GM18868 (cell line): Measurements from ENCODE around the gene DMRT1.
"Not testable (repeated sequence)": the region's sequence is repeated elsewhere in the genome, so short reads cannot be mapped to it uniquely, and the experiment has no call there.

Source experiments
- ATAC-seq: cut with Tn5 transposase; IDR thresholded peaks from one replicate; pipeline ENCODE4 v1.9.1; 2021; ENCODE audit warnings: mild to moderate bottlenecking, moderate library complexity; ENCODE audit not compliant: unreplicated experiment

Gene DMRT1

GRCh38 chr9:859251-859650, 17.8 kb downstream of the DMRT1 start:
- ATAC-seq, result peak; percentile 100

- ATAC-seq, result no peak
Measured at GRCh38 chr9:860706-861105, 19.2 kb downstream of the DMRT1 start.

- ATAC-seq, result not testable (repeated sequence)
Measured at GRCh38 chr9:861525-861924, 20.0 kb downstream of the DMRT1 start.

GRCh38 chr9:875119-875962, 33.8 kb downstream of the DMRT1 start:
- ATAC-seq, result peak; percentile 68

DNA sequence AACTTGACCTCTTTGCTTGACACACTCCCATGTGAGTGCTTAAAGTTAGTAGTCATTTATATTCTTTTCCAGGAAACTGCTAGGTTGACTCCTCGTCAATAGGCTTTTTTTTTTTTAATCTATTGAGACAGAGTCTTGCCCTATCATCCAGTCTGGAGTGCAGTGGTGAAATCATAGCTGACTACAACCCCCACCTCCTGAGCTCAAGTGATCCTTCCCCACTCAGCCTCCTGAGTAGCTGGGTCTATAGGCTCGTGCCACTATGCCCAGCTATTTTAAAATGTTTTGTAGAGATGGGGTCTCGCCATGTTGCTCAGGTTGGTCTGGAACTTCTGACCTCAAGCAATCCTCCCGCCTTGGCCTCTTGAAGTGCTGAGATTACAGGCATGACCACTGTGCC, 34.9 kb downstream of the DMRT1 start:
- no peak for ATAC-seq

- no peak for ATAC-seq
Measured at GRCh38 chr9:878239-878638, 36.7 kb downstream of the DMRT1 start.

GRCh38 chr9:880725-881124, 39.2 kb downstream of the DMRT1 start:
- ATAC-seq, result peak; percentile 81

GRCh38 chr9:882416-882924, 41.0 kb downstream of the DMRT1 start:
- no peak for ATAC-seq

DNA sequence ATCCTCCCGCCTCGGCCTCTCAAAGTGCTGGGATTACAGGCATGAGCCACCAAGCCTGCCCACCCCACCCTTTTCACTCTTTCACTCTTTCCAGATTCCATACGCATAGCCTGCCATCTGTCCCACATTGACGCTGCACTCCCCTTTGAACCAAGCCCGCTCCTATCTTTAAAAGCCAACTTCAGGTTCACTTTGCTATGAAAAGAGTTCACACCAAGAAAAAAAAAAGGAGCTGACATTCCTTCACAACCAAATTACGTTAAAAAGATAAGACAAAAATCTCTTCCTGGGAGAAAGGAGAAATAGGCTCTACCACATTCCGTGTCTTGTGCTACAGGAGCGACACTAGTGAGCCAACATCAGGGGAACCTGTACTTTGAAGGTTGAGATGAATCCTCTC, 41.5 kb downstream of the DMRT1 start:
- no peak for ATAC-seq

DNA sequence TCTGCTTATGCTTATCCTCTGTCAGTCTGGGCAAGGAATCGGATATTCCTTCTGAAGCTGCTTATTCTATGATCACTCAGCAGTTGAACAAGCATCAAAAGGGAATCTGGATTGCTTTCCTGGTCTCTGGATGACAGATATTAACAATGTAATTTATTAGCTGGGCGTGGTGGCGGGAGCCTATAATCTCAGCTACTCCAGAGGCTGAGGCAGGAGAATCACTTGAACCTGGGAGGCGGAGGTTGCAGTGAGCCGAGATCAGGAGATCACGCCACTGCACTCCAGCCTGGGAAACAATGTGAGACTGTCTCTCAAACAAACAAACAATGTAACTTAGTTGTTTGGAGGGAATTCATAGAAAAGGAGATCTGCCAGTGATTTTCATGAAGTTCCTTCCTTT, 45.4 kb downstream of the DMRT1 start:
- ATAC-seq, result no peak

DNA sequence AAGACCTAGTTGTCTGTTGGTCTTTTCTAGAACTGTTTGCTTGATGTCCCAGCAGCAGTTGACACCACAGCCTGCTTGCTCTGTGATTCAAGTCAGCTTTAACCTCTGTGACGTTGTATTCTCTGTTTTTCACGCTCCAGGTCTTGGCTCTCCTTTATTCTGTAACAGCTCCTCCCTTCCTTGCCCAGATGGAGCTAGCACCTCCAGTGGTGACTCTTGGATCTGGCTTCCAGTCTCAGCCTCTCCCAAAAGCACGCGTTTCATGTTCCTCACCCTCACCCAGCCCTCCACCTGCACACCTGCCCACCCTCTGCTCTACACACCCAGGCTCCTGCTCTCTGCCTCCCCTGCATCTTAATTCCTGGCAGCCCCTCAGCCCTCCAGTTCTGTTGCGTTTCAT, 50.6 kb downstream of the DMRT1 start:
- ATAC-seq, result no peak

GRCh38 chr9:893115-893514, 51.6 kb downstream of the DMRT1 start:
- ATAC-seq, result no peak

DNA sequence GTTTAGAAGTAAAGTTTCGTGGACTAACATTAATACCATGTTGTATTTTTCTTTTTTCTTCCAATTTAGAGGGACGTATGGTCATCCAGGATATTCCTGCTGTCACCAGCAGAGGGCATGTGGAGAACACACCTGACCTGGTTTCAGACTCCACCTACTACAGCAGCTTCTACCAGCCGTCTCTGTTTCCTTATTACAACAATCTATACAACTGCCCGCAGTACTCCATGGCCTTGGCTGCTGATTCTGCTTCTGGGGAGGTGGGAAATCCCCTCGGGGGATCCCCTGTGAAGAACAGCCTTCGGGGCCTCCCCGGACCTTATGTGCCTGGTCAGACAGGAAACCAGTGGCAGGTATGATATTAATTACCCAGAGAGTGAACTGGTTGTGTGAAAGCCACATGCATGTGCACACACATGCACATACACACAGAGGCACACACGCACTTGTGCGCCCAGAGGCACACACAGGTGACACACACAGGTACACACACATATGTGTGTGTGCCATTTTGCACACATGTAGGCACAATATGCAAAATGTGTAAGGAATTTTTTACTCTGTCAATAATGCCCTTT, 52.4 kb downstream of the DMRT1 start:
- peak; percentile 99 for ATAC-seq

- ATAC-seq, result peak; percentile 70
Measured at GRCh38 chr9:899440-900184, 58.1 kb downstream of the DMRT1 start.

- ATAC-seq, result no peak
Measured at GRCh38 chr9:903886-904285, 62.4 kb downstream of the DMRT1 start.

GRCh38 chr9:905906-906305, 64.4 kb downstream of the DMRT1 start:
- no peak for ATAC-seq

DNA sequence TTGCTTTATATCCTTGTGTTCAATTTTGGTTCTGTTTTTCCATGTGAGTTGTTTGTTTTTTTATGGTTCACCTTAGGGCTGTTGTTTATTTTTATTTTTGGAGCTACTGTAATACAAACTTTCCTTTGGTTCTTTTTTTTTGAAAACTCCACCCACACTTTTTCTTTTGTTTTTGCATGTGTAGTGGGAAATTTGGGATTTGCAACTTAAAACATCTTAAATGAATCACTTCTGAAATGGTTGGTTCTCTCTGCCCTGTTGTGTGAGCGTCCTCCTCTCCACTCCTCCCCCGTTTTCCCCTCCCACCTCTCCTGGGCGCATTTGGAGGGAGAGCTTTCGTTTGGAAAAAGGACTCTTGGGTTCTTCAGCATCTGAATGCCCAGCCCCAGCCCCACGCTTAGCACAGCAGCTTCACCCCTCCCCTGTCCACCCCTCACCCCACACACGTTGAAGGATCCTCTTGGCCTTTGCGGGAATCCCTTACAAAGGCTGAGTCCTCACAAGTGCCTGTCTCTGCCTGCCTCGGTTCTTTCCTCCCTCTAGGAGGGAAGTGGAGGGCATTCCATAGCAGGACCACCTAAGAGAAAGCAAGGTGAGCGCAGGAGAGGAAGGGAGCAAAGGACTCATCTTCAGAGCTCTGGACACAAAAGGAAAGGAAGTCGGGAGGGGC, 67.2 kb downstream of the DMRT1 start:
- no peak for ATAC-seq

- ATAC-seq, result no peak
Measured at GRCh38 chr9:911005-911404, 69.5 kb downstream of the DMRT1 start.

GRCh38 chr9:912776-913175, 71.3 kb downstream of the DMRT1 start:
- ATAC-seq, result no peak

- ATAC-seq, result not testable (repeated sequence)
Measured at GRCh38 chr9:913526-913925, 72.0 kb downstream of the DMRT1 start.

DNA sequence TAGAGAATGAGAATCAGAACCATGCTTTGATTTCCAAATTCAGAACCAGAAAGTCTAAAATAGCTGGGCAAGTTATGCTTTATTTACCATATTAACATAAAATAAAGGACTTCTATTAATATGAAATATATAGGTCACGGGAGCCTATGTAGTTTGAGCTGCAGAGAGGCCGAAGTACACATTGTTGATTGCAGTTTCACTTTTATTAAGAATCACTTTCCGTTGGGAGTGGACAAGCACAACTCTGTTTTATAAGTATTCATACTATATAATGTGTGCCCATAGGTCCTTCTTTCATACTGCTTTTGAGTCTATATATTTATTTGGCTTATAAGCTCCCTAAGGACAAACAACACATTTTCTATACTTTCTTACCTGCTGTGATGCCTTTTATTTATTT, 76.2 kb downstream of the DMRT1 start:
- no peak for ATAC-seq
